IPS-15b (cell line): ENCODE measurements around the gene CAMK2A.

Source experiments
- H3K27me3 ChIP-seq: one replicate; pipeline ENCODE4 v1.6.1; 2013; ENCODE audit warnings: low read length; ENCODE audit not compliant: control insufficient read depth, insufficient read depth
- H3K36me3 ChIP-seq: one replicate; pipeline ENCODE4 v1.6.1; 2013; ENCODE audit warnings: low read length; ENCODE audit not compliant: control insufficient read depth, insufficient read depth
- H3K4me1 ChIP-seq: one replicate; pipeline ENCODE4 v1.6.1; 2013; ENCODE audit warnings: mild to moderate bottlenecking, low read length; ENCODE audit not compliant: control insufficient read depth, insufficient read depth
- H3K4me3 ChIP-seq: one replicate; pipeline ENCODE4 v1.5.1; 2013; ENCODE audit warnings: low read depth, low read length
- H3K9ac ChIP-seq: one replicate; pipeline ENCODE4 v1.6.1; 2013; ENCODE audit warnings: low read depth, mild to moderate bottlenecking, low read length
- H3K9me3 ChIP-seq: one replicate; pipeline ENCODE4 v1.6.1; 2013; ENCODE audit warnings: mild to moderate bottlenecking, low read length; ENCODE audit not compliant: control insufficient read depth, insufficient read depth

Gene CAMK2A

GRCh38 chr5:150266871-150267291, 22.7 kb downstream of the CAMK2A start:
- no peak overlapping the region for H3K9ac ChIP-seq
- H3K36me3 ChIP-seq, result no peaks in the 10 kb centered on the region
- no peaks in the 10 kb centered on the region for H3K27me3 ChIP-seq
- peaks cover 4% of the 10 kb centered on the region for H3K4me1 ChIP-seq
- no peaks in the 10 kb centered on the region for H3K9me3 ChIP-seq
- H3K4me3 ChIP-seq, result no peak overlapping the region

GRCh38 chr5:150265870-150266383, 23.6 kb downstream of the CAMK2A start:
- Histone ChIP-seq H3K9me3 (no peaks in the 10 kb centered on the region), H3K27me3 (no peaks in the 10 kb centered on the region), H3K9ac (no peak overlapping the region), H3K4me1 (peaks cover 3% of the 10 kb centered on the region), H3K36me3 (no peaks in the 10 kb centered on the region), H3K4me3 (no peak overlapping the region)

- H3K9me3 ChIP-seq, result no peaks in the 10 kb centered on the region
- H3K27me3 ChIP-seq, result no peaks in the 10 kb centered on the region
- H3K9ac ChIP-seq, result no peak overlapping the region
- no peaks in the 10 kb centered on the region for H3K4me1 ChIP-seq
- no peaks in the 10 kb centered on the region for H3K36me3 ChIP-seq
- no peak overlapping the region for H3K4me3 ChIP-seq
Observed at GRCh38 chr5:150264667-150265603, 24.6 kb downstream of the CAMK2A start.

GRCh38 chr5:150263801-150264621, 25.6 kb downstream of the CAMK2A start:
- Histone ChIP-seq H3K9me3 (no peaks in the 10 kb centered on the region), H3K4me1 (no peaks in the 10 kb centered on the region), H3K27me3 (no peaks in the 10 kb centered on the region), H3K4me3 (no peak overlapping the region), H3K36me3 (no peaks in the 10 kb centered on the region), H3K9ac (no peak overlapping the region)

GRCh38 chr5:150263375-150263775, 26.2 kb downstream of the CAMK2A start:
- Histone ChIP-seq H3K36me3 (no peaks in the 10 kb centered on the region), H3K9me3 (no peaks in the 10 kb centered on the region), H3K27me3 (no peaks in the 10 kb centered on the region), H3K4me3 (no peak overlapping the region), H3K4me1 (no peaks in the 10 kb centered on the region), H3K9ac (no peak overlapping the region)

- Histone ChIP-seq H3K27me3 (no peaks in the 10 kb centered on the region), H3K4me1 (no peaks in the 10 kb centered on the region), H3K36me3 (no peaks in the 10 kb centered on the region), H3K9me3 (no peaks in the 10 kb centered on the region), H3K9ac (no peak overlapping the region), H3K4me3 (no peak overlapping the region)
Observed at GRCh38 chr5:150262502-150262901, 27.1 kb downstream of the CAMK2A start.

GRCh38 chr5:150261231-150261630, 28.3 kb downstream of the CAMK2A start:
- H3K9ac ChIP-seq, result no peak overlapping the region
- no peaks in the 10 kb centered on the region for H3K36me3 ChIP-seq
- H3K4me3 ChIP-seq, result no peak overlapping the region
- H3K27me3 ChIP-seq, result no peaks in the 10 kb centered on the region
- peaks cover 1% of the 10 kb centered on the region for H3K4me1 ChIP-seq
- no peaks in the 10 kb centered on the region for H3K9me3 ChIP-seq

- Histone ChIP-seq H3K27me3 (no peaks in the 10 kb centered on the region), H3K4me3 (no peak overlapping the region), H3K4me1 (peaks cover 5% of the 10 kb centered on the region), H3K36me3 (no peaks in the 10 kb centered on the region), H3K9me3 (no peaks in the 10 kb centered on the region), H3K9ac (no peak overlapping the region)
Observed at GRCh38 chr5:150258130-150258529, 31.4 kb downstream of the CAMK2A start.

GRCh38 chr5:150257424-150257823, 32.1 kb downstream of the CAMK2A start:
- H3K9me3 ChIP-seq, result no peaks in the 10 kb centered on the region
- H3K27me3 ChIP-seq, result no peaks in the 10 kb centered on the region
- no peak overlapping the region for H3K9ac ChIP-seq
- H3K36me3 ChIP-seq, result no peaks in the 10 kb centered on the region
- H3K4me3 ChIP-seq, result no peak overlapping the region
- peaks cover 5% of the 10 kb centered on the region for H3K4me1 ChIP-seq

GRCh38 chr5:150256410-150257064, 33.0 kb downstream of the CAMK2A start:
- Histone ChIP-seq H3K36me3 (no peaks in the 10 kb centered on the region), H3K27me3 (no peaks in the 10 kb centered on the region), H3K4me3 (no peak overlapping the region), H3K9me3 (no peaks in the 10 kb centered on the region), H3K4me1 (peaks cover 5% of the 10 kb centered on the region), H3K9ac (no peak overlapping the region)

GRCh38 chr5:150255659-150256409, 33.7 kb downstream of the CAMK2A start:
- Histone ChIP-seq H3K9me3 (no peaks in the 10 kb centered on the region), H3K9ac (no peak overlapping the region), H3K4me3 (no peak overlapping the region), H3K27me3 (no peaks in the 10 kb centered on the region), H3K4me1 (peaks cover 5% of the 10 kb centered on the region), H3K36me3 (no peaks in the 10 kb centered on the region)
